BLaER1 treated with 17β-estradiol and CSF1 and Interleukin-3, amounts not matched to agents 10 nM and 100 nM (cell line): ENCODE data around the gene PDIA5.
A peak's percentile ranks its signal among the peaks of the same experiment; 100 is the strongest.

Source experiments
- H3K27ac ChIP-seq, 11 experiments: shearing (Covaris generic); formaldehyde crosslinking; 2 replicates each; pipeline ENCODE4 v1.8.1; 2022
- H3K27me3 ChIP-seq, 11 experiments: shearing (Covaris generic); formaldehyde crosslinking; 2 replicates each; pipeline ENCODE4 v1.8.1; 2022
- H3K36me3 ChIP-seq, 11 experiments: shearing (Covaris generic); formaldehyde crosslinking; 2 replicates each; pipeline ENCODE4 v1.8.1; 2022
- H3K4me1 ChIP-seq, 10 experiments: shearing (Covaris generic); formaldehyde crosslinking; 2 replicates each; pipeline ENCODE4 v1.8.1; 2022
- H3K4me2 ChIP-seq, 11 experiments: shearing (Covaris generic); formaldehyde crosslinking; 2 replicates each; pipeline ENCODE4 v1.8.1; 2022
- H3K4me3 ChIP-seq, 10 experiments: shearing (Covaris generic); formaldehyde crosslinking; 2 replicates each; pipeline ENCODE4 v1.8.1; 2022
- H3K9ac ChIP-seq, 11 experiments: shearing (Covaris generic); formaldehyde crosslinking; 2 replicates each; pipeline ENCODE4 v1.8.1; 2022
- H3K9me3 ChIP-seq, 11 experiments: shearing (Covaris generic); formaldehyde crosslinking; replicated peaks in 1 of 11; 2 replicates each; pipeline ENCODE4 v1.8.1; 2022
- H4K20me1 ChIP-seq, 11 experiments: shearing (Covaris generic); formaldehyde crosslinking; 2 replicates each; pipeline ENCODE4 v1.8.1; 2022
- Cebpa-rat ChIP-seq, 11 experiments: shearing (Covaris generic); IDR thresholded peaks; 2 replicates each; pipeline ENCODE4 v1.8.1; 2022

Gene PDIA5

DNA sequence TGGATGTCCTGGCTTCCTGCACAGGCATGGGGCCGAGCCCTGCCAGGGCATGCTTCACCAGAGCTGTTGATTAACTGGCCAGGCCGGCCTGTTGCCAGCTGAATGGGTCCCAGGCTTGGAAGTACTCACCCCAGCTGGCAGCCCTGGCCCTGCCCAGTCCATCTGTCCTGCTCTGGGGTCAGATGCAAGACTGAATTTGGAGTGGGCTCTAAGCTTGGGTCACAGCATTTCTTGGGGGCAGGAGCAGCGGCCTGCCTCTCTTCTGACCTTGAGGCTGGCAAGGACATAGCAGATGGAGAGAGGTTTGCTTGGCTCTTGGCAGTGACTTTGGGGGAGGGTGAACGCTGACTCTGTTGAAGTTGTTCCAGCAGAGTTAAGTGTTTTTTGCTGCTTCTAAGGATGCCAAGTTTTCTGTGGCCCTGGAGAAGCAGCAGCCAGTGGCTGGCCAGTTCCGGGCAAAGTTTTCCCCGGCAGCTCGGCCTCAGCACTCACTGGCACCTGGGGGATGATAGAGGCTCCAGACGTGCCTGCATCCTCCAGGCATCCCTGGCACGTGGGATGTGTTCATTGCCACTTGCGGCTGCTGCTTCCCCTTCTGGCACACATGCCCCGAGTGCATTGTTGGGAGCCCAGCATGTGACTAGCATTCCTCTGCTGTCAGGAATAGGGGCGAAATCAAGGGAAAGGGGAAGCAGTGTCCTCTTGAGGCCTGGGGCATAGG, 22.9 kb downstream of the PDIA5 start:
- TF ChIP-seq Cebpa-rat (IDR thresholded peaks at IDR 0.05): no peak
- Histone ChIP-seq H3K27me3 (no peaks in the 10 kb centered on the region), H3K9ac (no peak overlapping the region), H3K9me3 (no peaks in the 10 kb centered on the region), H3K4me2 (peak overlapping the region; percentile 48 to 89 (median 74); a peak in 21 of 22 replicates), H3K4me1 (peaks cover 26 to 44% (median 38%) of the 10 kb centered on the region in 10 experiments), H3K36me3 (peaks cover 0 to 19% (median 5%) of the 10 kb centered on the region in 11 experiments; a peak in 6 of 22 replicates), H4K20me1 (peaks cover 0 to 77% (median 31%) of the 10 kb centered on the region in 11 experiments; a peak in 18 of 22 replicates), H3K27ac (no peak overlapping the region), H3K4me3 (no peak overlapping the region)

DNA sequence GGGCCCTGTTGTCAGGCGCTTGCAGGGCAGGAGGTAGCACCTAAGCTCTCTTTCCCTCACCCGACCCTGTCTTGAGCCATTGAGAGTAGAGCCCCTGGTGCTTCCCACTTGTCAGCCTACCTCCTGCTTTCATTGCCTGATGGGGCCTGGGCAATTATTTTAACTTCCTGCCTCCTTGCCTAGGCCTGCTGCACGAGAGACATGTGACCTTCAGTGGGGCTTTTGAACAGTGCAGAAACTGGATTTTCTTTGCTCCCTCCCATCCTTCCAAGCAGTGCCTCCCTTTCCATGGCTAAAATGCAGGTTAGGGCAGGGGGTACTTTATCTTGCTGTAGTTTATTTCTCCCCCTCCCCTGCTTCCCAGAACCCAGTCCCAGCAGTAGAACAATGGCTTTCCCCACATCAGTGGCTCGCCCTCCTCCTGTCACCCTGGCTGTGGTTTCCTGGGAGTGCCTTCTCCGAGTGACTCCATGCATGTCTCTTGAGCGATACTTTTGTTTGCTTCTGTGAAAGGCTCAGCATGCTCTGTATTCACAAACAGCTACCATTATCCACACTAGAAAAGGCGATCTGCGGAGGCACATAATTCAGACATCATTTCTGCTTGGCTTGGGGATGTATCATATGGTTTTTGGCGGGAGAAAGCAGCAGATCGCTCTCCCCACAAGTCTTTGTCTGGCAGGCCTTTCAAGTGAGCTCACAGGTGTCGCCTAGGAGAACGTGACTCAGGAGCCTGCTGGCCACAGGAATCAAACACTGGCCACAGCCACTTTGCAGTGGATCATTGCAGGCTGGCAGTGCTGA, 24.1 kb downstream of the PDIA5 start:
- Histone ChIP-seq H3K36me3 (peaks cover 0 to 20% (median 5%) of the 10 kb centered on the region in 11 experiments; a peak in 6 of 22 replicates), H3K4me1 (peaks cover 15 to 33% (median 27%) of the 10 kb centered on the region in 10 experiments), H3K4me3 (no peak overlapping the region), H3K9ac (0 out of 22 replicates have a peak overlapping the region, but pooled peaks of 1 of the 11 experiments have one; percentile 7), H3K9me3 (no peaks in the 10 kb centered on the region), H3K27me3 (no peaks in the 10 kb centered on the region), H3K27ac (peak overlapping the region in 1 of 11 experiments; percentile 18; a peak in 1 of 22 replicates), H3K4me2 (peak overlapping the region; percentile 48 to 89 (median 74)), H4K20me1 (peaks cover 0 to 77% (median 19%) of the 10 kb centered on the region in 11 experiments; a peak in 16 of 22 replicates)
- no peak for TF ChIP-seq Cebpa-rat (IDR thresholded peaks at IDR 0.05)

GRCh38 chr3:123092243-123092642, 25.4 kb downstream of the PDIA5 start:
- Histone ChIP-seq H4K20me1 (peaks cover 0 to 69% (median 13%) of the 10 kb centered on the region in 11 experiments; a peak in 14 of 22 replicates), H3K9me3 (no peaks in the 10 kb centered on the region), H3K4me3 (no peak overlapping the region), H3K4me2 (peak overlapping the region in 4 of 11 experiments; percentile 67 to 89 (median 76); a peak in 3 of 22 replicates), H3K27me3 (no peaks in the 10 kb centered on the region), H3K27ac (no peak overlapping the region), H3K4me1 (peaks cover 13 to 29% (median 24%) of the 10 kb centered on the region in 10 experiments), H3K9ac (no peak overlapping the region), H3K36me3 (peaks cover 0 to 20% (median 5%) of the 10 kb centered on the region in 11 experiments; a peak in 7 of 22 replicates)
- TF ChIP-seq Cebpa-rat (IDR thresholded peaks at IDR 0.05): no peak

DNA sequence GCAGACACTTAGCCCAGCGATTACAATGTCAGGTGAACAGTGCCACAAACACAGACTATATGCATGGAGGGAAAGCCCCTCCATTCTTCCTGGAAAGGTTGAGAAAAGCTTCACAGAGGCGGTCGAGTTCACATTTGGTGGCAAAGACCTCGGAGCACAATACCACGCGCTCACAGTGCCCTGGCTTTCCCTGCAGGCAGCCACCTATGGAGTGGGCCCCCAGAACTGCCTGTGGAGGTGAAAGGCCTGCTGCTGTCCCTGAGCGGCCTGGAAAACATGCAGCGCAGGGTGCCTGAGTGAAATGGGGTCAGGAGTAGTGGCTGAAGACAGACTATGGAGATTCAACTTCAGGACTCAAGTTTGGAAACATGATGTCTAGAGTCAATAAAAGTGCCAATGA, 26.9 kb downstream of the PDIA5 start:
- H3K4me1 ChIP-seq: peaks cover 13 to 29% (median 24%) of the 10 kb centered on the region in 10 experiments
- H3K9me3 ChIP-seq: no peaks in the 10 kb centered on the region
- no peak overlapping the region for H3K9ac ChIP-seq
- no peak overlapping the region for H3K27ac ChIP-seq
- no peak overlapping the region for H3K4me3 ChIP-seq
- H4K20me1 ChIP-seq: peaks cover 0 to 63% (median 13%) of the 10 kb centered on the region in 11 experiments; a peak in 14 of 22 replicates
- no peak for TF ChIP-seq Cebpa-rat (IDR thresholded peaks at IDR 0.05)
- no peaks in the 10 kb centered on the region for H3K27me3 ChIP-seq
- no peak overlapping the region for H3K4me2 ChIP-seq
- H3K36me3 ChIP-seq: peaks cover 0 to 20% (median 5%) of the 10 kb centered on the region in 11 experiments; a peak in 7 of 22 replicates

GRCh38 chr3:123094516-123095313, 27.9 kb downstream of the PDIA5 start:
- peaks cover 13 to 32% (median 23%) of the 10 kb centered on the region in 10 experiments for H3K4me1 ChIP-seq
- no peaks in the 10 kb centered on the region for H3K9me3 ChIP-seq
- TF ChIP-seq Cebpa-rat (IDR thresholded peaks at IDR 0.05): no peak
- no peak overlapping the region for H3K9ac ChIP-seq
- peaks cover 0 to 55% (median 13%) of the 10 kb centered on the region in 11 experiments; a peak in 13 of 22 replicates for H4K20me1 ChIP-seq
- no peak overlapping the region for H3K4me2 ChIP-seq
- H3K27ac ChIP-seq: no peak overlapping the region
- peaks cover 0 to 20% (median 5%) of the 10 kb centered on the region in 11 experiments; a peak in 7 of 22 replicates for H3K36me3 ChIP-seq
- H3K4me3 ChIP-seq: no peak overlapping the region
- H3K27me3 ChIP-seq: no peaks in the 10 kb centered on the region

DNA sequence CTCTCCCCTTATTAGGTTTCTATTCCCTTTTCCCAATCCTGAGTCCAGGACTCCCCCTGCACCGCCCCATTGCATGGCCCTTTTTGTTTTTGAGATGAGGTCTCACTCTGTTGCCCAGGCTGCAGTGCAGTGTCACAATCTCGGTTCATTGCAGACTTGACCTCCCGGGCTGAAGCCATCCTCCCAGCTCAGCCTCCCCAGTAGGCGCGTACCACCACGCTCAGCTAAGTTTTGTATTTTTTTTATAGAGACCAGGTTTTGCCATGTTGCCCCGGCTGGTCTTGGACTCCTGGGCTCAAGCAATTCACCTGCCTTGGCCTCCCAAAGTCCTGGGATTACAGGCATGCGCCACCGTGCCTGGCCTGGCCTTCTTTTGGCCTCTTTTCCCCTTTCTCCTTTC, 29.3 kb downstream of the PDIA5 start:
- no peak overlapping the region for H3K9ac ChIP-seq
- H3K4me3 ChIP-seq: no peak overlapping the region
- H4K20me1 ChIP-seq: peaks cover 0 to 52% (median 7%) of the 10 kb centered on the region in 11 experiments; a peak in 13 of 22 replicates
- H3K36me3 ChIP-seq: peaks cover 0 to 20% (median 5%) of the 10 kb centered on the region in 11 experiments; a peak in 7 of 22 replicates
- no peak overlapping the region for H3K4me2 ChIP-seq
- no peak for TF ChIP-seq Cebpa-rat (IDR thresholded peaks at IDR 0.05)
- H3K9me3 ChIP-seq: no peaks in the 10 kb centered on the region
- H3K27me3 ChIP-seq: no peaks in the 10 kb centered on the region
- no peak overlapping the region for H3K27ac ChIP-seq
- peaks cover 4 to 25% (median 11%) of the 10 kb centered on the region in 10 experiments for H3K4me1 ChIP-seq

- no peak for TF ChIP-seq Cebpa-rat (IDR thresholded peaks at IDR 0.05)
- Histone ChIP-seq H3K4me3 (no peak overlapping the region), H3K4me1 (peaks cover 0 to 19% (median 5%) of the 10 kb centered on the region in 10 experiments; a peak in 12 of 20 replicates), H4K20me1 (peaks cover 0 to 48% (median 7%) of the 10 kb centered on the region in 11 experiments; a peak in 12 of 22 replicates), H3K36me3 (peaks cover 0 to 17% (median 5%) of the 10 kb centered on the region in 11 experiments; a peak in 7 of 22 replicates), H3K9me3 (no peaks in the 10 kb centered on the region), H3K27ac (no peak overlapping the region), H3K27me3 (no peaks in the 10 kb centered on the region), H3K9ac (no peak overlapping the region), H3K4me2 (no peak overlapping the region)
Measured at GRCh38 chr3:123096731-123097130, 29.9 kb downstream of the PDIA5 start.
